HG03045 (cell line): ENCODE measurements around the gene RNF13.

Source experiments
- ATAC-seq: cut with Tn5 transposase; IDR thresholded peaks from one replicate; pipeline ENCODE4 v1.9.1; 2021; ENCODE audit warnings: mild to moderate bottlenecking, moderate library complexity; ENCODE audit not compliant: unreplicated experiment

Gene RNF13

GRCh38 chr3:149812606-149813366 lies at the start of gene RNF13:
TSS of gene RNF13 (plus strand) at chr3:149813215. CDS start at chr3:149846027, 32,812 bp downstream.
- peak; percentile 94 for ATAC-seq

- no peak for ATAC-seq
These were observed 49.3 kb upstream of the RNF13 start for GRCh38 chr3:149763565-149764195.

GRCh38 chr3:149764302-149764701 lies 48.7 kb upstream of the RNF13 start:
- no peak for ATAC-seq

GRCh38 chr3:149765762-149766334 lies 47.2 kb upstream of the RNF13 start:
- no peak for ATAC-seq

GRCh38 chr3:149767720-149768119 lies 45.3 kb upstream of the RNF13 start:
- no peak for ATAC-seq

- no peak for ATAC-seq
These were observed 44.3 kb upstream of the RNF13 start for GRCh38 chr3:149768704-149769103.

GRCh38 chr3:149770246-149770645 lies 42.8 kb upstream of the RNF13 start:
- ATAC-seq, result no peak

- no peak for ATAC-seq
These were observed 41.3 kb upstream of the RNF13 start for GRCh38 chr3:149771652-149772271.

- ATAC-seq, result no peak
These were observed 40.2 kb upstream of the RNF13 start for GRCh38 chr3:149772861-149773260.

- no peak for ATAC-seq
These were observed 36.8 kb upstream of the RNF13 start for GRCh38 chr3:149776170-149776569.

- no peak for ATAC-seq
These were observed 35.4 kb upstream of the RNF13 start for GRCh38 chr3:149777414-149778214.

- ATAC-seq, result no peak
These were observed 31.8 kb upstream of the RNF13 start for GRCh38 chr3:149781211-149781610.

GRCh38 chr3:149781741-149782140 lies 31.3 kb upstream of the RNF13 start:
- no peak for ATAC-seq

- ATAC-seq, result no peak
These were observed 29.4 kb upstream of the RNF13 start for GRCh38 chr3:149783576-149783975.

GRCh38 chr3:149784064-149784704 lies 28.8 kb upstream of the RNF13 start:
- no peak for ATAC-seq

GRCh38 chr3:149790268-149790667 lies 22.7 kb upstream of the RNF13 start:
- no peak for ATAC-seq

GRCh38 chr3:149790698-149791097 lies 22.3 kb upstream of the RNF13 start:
- ATAC-seq, result no peak

GRCh38 chr3:149792452-149793270 lies 20.4 kb upstream of the RNF13 start, which contains the start of gene ANKUB1:
TSS of gene ANKUB1 (minus strand) at chr3:149792554. CDS start at chr3:149792366, 188 bp downstream.
- ATAC-seq, result no peak

- no peak for ATAC-seq
These were observed 17.0 kb upstream of the RNF13 start for GRCh38 chr3:149796026-149796425.
